DLD1 (cell line): ENCODE data around the gene SPEM1.

Experiments used
- in situ Hi-C: cut with HindIII; loops from 2 replicates; pipeline ENCODE4 v1.10.0; 2017; ENCODE audit warnings: low sequenced_read_pairs

The SPEM1 gene

GRCh38 chr17:7396147-7396546 is 24.0 kb upstream of the SPEM1 start:
- in situ Hi-C loops: no loop called here

GRCh38 chr17:7398612-7399011 is 21.5 kb upstream of the SPEM1 start:
- in situ Hi-C loops: no loop called here

- in situ Hi-C loops: no loop called here
These were observed 16.9 kb upstream of the SPEM1 start for GRCh38 chr17:7403043-7403726.

GRCh38 chr17:7403727-7403976 is 16.5 kb upstream of the SPEM1 start:
- in situ Hi-C loops: no loop called here

GRCh38 chr17:7403977-7404736 is 16.0 kb upstream of the SPEM1 start, which contains the start of gene TMEM256:
TSS of gene TMEM256 (minus strand) at chr17:7404097. CDS start at chr17:7404084, 13 bp downstream.
- in situ Hi-C loops: no loop called here

GRCh38 chr17:7404737-7405349 is 15.3 kb upstream of the SPEM1 start:
- in situ Hi-C loops: no loop called here

GRCh38 chr17:7405350-7406234 is 14.5 kb upstream of the SPEM1 start:
- in situ Hi-C loops: no loop called here

GRCh38 chr17:7406235-7406825 is 13.8 kb upstream of the SPEM1 start:
- in situ Hi-C loops: no loop called here

GRCh38 chr17:7407082-7407481 is 13.0 kb upstream of the SPEM1 start:
- in situ Hi-C loops: no loop called here

GRCh38 chr17:7407485-7408251 is 12.5 kb upstream of the SPEM1 start, which contains the start of gene NLGN2:
TSS of gene NLGN2 (plus strand) at chr17:7407845. CDS start at chr17:7408256, 411 bp downstream.
- in situ Hi-C loops: no loop called here

- in situ Hi-C loops: no loop called here
These were observed 11.8 kb upstream of the SPEM1 start for GRCh38 chr17:7408252-7408727.

- in situ Hi-C loops: no loop called here
These were observed 11.3 kb upstream of the SPEM1 start for GRCh38 chr17:7408863-7409262.

- in situ Hi-C loops: no loop called here
These were observed 10.4 kb upstream of the SPEM1 start for GRCh38 chr17:7409716-7410115.

- in situ Hi-C loops: no loop called here
These were observed 9.3 kb upstream of the SPEM1 start for GRCh38 chr17:7410634-7411426.

- in situ Hi-C loops: no loop called here
These were observed 8.7 kb upstream of the SPEM1 start for GRCh38 chr17:7411427-7411750.

GRCh38 chr17:7413346-7413985 is 6.7 kb upstream of the SPEM1 start:
- in situ Hi-C loops: no loop called here

GRCh38 chr17:7414837-7415236 is 5.3 kb upstream of the SPEM1 start:
- in situ Hi-C loops: no loop called here

GRCh38 chr17:7415784-7416183 is 4.3 kb upstream of the SPEM1 start:
- in situ Hi-C loops: no loop called here

- in situ Hi-C loops: no loop called here
These were observed 3.8 kb upstream of the SPEM1 start for GRCh38 chr17:7416323-7416722.
